GM21825 (cell line): ENCODE data around the gene SENP5.
"Not testable (repeated sequence)": the region's sequence is repeated elsewhere in the genome, so short reads cannot be mapped to it uniquely, and the experiment has no call there.

Source experiments
- ATAC-seq: cut with Tn5 transposase; IDR thresholded peaks from one replicate; pipeline ENCODE4 v1.9.1; 2021; ENCODE audit warnings: mild to moderate bottlenecking, moderate library complexity; ENCODE audit not compliant: unreplicated experiment

Gene SENP5

GRCh38 chr3:196867507-196868296 lies at the start of gene SENP5:
Gene SENP5 (plus strand): TSS chr3:196867920. CDS start chr3:196885182, 17,262 bp downstream.
- peak; percentile 92 for ATAC-seq

DNA sequence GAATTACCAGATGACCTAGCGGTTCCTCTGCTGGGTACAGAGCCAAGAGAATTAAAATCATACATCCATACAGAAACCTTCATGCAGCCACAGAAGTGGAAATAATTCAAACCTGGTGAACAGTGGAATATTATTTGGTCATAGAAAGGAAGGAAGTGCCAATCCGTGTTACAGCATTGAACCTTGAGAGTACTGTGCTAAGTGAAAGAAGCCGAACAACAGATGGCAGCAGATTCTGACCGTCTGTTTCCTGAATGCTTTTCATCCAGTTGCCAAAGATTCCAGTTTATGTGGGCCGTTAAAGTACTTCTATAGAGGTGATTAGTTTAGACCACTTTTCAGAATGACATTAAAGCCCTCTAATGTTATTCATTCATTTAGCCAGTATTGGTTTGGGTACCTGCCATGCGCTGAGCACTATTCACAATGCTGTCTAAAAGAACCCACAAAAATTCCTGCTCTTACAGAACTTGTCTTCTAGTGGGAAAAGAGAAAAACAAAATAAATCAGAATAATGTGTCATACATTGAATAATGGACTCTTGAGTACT lies 45.8 kb upstream of the SENP5 start:
- no peak for ATAC-seq

DNA sequence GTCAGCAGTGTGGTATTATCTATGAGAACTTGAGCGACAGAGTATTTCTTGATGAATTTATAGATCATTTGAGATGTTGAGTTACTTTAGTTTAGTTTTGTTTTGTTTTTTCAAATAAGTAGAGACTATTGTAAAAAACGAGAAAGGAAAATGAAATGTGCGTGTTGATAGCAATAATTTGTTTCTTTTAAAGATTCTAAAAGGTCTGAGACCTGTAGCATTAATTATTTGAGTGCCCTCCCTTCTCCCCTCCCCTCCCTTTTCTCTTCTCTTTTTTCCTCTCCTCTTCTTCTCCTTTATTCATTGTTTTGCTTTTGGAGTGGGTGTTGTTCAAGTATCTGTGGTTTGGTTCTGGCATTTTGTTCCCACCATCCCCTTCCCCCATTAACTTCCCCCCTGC lies 38.1 kb upstream of the SENP5 start:
- not testable (repeated sequence) for ATAC-seq

GRCh38 chr3:196835086-196835485 lies 32.6 kb upstream of the SENP5 start:
- ATAC-seq, result no peak

GRCh38 chr3:196836626-196837025 lies 31.1 kb upstream of the SENP5 start:
- ATAC-seq, result not testable (repeated sequence)

DNA sequence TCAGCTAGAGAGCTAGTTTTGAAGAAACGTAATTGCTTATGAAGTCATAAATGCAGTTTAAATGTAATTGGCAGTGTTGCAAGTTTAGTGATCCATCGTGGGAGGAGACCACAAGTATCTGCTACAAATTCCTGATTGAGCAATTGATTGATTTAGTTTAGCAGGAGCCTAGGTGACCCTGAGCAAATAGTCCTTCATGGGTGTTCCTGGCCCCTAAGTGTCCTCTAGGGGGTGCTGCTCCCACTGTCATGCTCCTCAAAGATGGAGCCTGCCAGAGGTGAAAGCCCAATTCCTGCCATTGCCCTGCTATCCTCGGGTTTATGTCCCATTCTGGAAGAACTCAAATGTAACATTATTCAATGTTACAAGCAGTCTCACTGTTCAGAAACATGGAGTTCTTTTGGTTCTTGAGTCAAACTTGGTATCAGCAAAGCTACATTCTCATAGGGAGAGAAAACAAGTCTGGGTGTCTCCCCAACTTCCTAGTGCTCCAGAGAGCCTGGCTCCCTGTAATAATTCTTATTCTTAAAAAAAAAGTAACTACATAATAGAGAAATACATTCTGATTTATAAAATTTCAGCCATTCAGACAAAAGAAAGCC lies 29.8 kb upstream of the SENP5 start:
- peak; percentile 67 for ATAC-seq

DNA sequence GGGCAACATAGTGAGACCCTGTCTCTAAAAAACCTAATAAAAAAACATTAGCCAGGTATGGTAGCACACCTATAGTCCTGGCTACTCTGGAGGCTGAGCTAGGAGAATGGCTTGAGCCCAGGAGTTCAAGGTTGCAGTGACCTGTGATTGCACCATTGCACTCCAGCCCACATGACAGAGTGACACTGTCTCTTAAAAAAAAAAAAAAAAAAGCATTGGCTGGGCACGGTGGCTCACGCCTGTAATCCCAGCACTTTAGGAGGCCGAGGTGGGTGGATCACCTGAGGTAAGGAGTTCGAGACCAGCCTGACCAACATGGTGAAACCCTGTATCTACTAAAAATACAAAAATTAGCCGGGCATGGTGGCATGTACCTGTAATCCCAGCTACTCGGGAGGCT lies 28.4 kb upstream of the SENP5 start:
- ATAC-seq, result not testable (repeated sequence)

- no peak for ATAC-seq
Measured at GRCh38 chr3:196842567-196843434, 24.9 kb upstream of the SENP5 start.

- ATAC-seq, result no peak
Measured at GRCh38 chr3:196843435-196844110, 24.1 kb upstream of the SENP5 start.

- not testable (repeated sequence) for ATAC-seq
Measured at GRCh38 chr3:196844235-196845219, 23.2 kb upstream of the SENP5 start.

DNA sequence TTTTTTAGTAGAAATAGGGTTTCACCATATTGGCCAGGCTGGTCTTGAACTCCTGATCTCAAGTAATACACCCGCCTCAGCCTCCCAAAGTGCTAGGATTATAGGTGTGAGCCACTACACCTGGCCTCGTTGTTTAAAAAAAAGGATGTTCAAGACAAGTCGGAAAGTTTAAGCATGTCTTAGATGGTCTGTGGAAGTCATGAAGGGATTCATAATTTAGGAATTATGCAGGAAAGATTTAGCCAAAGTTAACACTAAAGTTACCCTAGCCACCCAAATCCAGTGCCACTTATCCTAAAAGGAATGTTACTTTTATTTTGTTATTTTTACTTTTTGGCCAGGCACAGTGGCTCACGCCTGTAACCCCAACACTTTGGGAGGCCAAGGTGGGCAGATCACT lies 19.3 kb upstream of the SENP5 start:
- not testable (repeated sequence) for ATAC-seq

GRCh38 chr3:196849180-196849741 lies 18.5 kb upstream of the SENP5 start:
- no peak for ATAC-seq

GRCh38 chr3:196863000-196863399 lies 4.7 kb upstream of the SENP5 start:
- not testable (repeated sequence) for ATAC-seq

GRCh38 chr3:196867155-196867506 lies 589 bp upstream of the SENP5 start:
- no peak for ATAC-seq

DNA sequence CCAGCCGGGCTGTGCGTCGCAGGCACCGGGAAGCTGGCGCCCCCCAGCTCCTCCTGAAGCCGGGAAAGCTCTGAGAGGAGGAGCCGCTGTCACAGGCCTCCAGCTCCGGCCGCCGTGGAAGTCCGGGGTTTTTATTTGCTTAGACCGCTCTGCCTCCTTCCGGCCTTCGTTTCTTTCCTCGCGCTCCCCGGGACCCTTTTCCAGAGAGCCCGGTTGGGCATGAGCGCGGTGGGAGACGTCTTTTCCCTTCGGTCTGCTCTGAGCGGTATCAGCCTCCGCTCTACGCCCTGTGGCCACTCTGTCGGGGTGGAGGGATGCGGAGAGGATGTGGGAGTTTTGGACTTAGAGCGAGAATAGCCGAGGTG lies 559 bp downstream of the SENP5 start:
- ATAC-seq, result peak; percentile 25

DNA sequence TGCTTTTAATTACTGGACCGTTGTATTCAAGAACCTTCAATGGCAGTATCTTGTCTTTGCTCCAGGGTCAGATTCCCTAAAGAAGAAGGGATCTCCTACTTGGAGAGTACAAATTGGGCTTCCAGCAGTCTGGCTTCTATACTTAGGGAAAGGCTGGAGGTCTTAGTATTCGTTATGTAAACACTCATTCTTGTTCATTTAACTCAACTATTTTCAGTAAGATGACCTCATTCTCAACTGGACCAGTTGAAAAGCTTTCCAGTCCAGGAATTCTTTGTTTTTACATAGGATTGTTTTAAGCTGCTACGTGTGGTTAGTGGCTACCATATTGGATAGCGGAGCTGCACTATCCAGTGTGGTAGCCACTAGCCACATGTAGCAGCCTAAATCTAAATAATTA lies 4.6 kb downstream of the SENP5 start:
- no peak for ATAC-seq

DNA sequence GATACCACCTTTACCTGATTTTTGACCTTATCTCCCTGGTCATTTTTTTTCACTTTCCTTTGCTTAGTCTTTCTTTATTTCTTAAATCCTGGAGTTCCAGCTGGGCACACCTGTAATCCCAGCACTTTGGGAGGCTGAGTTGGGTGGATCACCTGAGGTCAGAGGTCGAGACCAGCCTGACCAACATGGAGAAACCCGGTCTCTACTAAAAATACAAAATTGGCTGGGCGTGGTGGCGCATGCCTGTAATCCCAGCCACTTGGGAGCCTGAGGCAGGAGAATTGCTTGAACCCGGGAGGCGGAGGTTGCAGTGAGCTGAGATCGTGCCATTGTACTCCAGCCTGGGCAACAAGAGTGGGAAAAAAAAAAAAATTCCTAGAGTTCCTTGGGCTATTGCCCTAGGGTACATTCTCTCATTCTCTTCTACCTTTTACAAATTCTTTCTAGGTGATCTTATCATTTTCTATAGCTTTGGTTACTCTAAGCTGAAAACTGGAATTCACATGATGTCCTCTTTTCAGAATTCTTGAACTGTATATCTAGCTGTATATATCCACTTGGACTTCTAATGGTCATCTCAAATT lies 6.9 kb downstream of the SENP5 start:
- not testable (repeated sequence) for ATAC-seq

DNA sequence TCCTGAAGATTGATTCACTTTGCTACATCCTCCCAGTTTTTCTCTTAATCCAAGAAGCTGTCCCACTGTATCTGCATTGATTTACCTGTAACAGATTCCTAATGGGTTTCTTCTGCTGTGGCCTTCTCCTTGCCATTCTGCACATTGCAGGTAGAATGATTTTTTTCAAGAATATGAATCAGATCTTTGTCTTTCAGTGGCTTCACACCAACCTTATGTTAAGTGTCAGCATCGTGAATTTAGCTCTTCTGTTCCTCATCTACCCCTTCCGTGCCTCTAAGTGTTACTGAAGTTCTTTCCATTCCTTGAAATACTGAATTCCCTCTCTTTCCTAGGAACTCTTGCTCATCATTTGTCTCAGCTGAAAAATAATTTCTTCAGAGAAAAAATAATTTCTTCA lies 7.5 kb downstream of the SENP5 start:
- ATAC-seq, result no peak

DNA sequence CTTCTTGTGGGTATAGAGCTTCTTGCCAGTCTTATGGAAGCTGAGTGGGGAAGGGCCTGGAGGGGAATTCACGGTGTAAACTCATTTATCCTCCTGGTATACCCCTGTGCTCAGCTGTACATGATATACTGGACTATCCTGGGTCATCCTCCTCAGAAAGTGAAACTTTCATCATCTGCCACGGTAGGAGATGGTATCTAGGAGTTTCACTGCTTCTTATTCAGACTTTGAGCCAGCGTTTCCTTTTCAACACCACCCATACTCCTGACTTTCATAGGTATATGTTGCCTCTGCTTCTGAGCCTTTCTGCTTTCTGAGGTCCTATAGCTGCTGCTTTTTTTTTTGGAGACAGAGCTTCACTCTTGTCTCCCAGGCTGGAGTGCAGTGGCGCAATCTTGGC lies 15.6 kb downstream of the SENP5 start:
- ATAC-seq, result no peak
